GM23248 (cell line): ENCODE measurements around the gene BLVRA.

Experiments used
- EZH2 ChIP-seq: fragments of 200-600 bp; sonication (generic); IDR thresholded peaks from 2 replicates; pipeline ENCODE4 v1.6.1; 2018; ENCODE audit warnings: antibody characterized with exemption, mild to moderate bottlenecking; ENCODE audit not compliant: insufficient read depth, poor library complexity, severe bottlenecking
- EZH2phosphoT487 ChIP-seq: fragments of 200-600 bp; sonication (generic); IDR thresholded peaks from 2 replicates; pipeline ENCODE4 v1.6.1; 2018; ENCODE audit warnings: antibody characterized with exemption, moderate library complexity, mild to moderate bottlenecking, low read depth; ENCODE audit not compliant: insufficient read depth

- TF ChIP-seq EZH2 (no peak), EZH2phosphoT487 (no peak)
Measured at GRCh38 chr7:43763183-43763582, 4.7 kb downstream of the BLVRA start.
